ENCODE results near the gene DOCK9.
A peak's percentile ranks its signal among the peaks of the same experiment; 100 is the strongest.

DOCK9 gene

DNA sequence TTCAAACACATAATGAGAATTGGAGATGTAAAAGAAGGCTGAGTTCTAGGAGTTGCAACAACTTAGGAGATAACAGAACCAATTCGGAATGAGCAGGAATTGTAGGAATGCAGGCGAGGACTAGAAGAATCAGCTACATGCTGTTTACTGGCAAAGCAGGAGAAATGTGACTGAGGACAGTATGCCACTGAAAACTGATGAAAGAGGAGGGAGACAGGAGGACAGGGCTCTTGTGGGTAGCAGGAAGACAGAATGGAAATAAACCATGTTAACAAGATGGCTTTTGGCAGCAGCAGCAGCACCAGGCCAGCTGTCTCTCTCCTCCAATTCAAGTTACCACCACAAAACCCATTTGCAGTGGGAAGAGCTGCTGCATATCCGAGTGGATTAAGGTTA, 134.4 kb downstream of the DOCK9 start:
- no peak for DNase-seq

GRCh38 chr13:98842858-98843481, 134.9 kb downstream of the DOCK9 start:
- peak; percentile 54 for DNase-seq

GRCh38 chr13:98842070-98842469, 135.8 kb downstream of the DOCK9 start:
- no peak for DNase-seq

- DNase-seq: peak; percentile 26
These were observed 137.8 kb downstream of the DOCK9 start for GRCh38 chr13:98839856-98840769.

DNA sequence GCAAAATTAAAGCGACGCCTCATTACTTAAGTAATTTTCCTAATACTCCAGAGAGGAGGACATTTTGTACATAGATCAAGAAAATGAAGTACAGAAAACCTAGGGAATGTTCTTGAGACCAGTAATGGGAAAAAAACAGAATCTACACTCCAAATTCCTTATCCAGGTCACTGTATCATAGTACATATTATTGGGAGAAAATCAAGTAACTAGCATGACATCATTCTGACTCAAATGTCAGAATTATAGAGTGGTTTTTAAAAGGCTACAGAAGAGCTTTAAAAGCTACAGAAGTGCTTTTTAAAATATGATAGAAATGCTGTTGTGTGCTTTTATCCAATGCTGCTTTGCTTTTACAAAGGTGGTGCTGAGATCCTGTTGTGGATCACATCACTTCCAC, 139.1 kb downstream of the DOCK9 start:
- DNase-seq: no peak

- no peak for DNase-seq
These were observed 140.0 kb downstream of the DOCK9 start for GRCh38 chr13:98837896-98838295.

DNA sequence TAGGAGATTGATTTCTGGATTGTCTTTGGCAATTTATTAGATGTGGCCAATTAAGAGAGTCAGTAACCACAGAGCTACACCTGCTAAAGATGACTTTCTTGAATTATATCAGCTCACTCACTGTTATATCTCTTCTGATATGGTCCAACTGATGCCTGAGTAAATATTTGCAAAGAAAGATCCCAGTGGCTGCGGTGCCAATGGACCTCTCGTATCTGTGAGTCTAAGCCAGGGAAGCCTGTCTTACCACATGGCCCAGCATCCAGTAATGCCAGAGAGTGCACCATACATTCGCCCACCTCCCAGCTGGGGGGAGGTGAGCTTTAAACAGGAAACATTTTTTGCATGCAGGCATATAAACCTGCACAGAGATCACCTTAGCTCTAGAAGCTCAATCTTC, 142.7 kb downstream of the DOCK9 start:
- no peak for DNase-seq

GRCh38 chr13:98834254-98834960, 143.5 kb downstream of the DOCK9 start:
- DNase-seq: no peak

DNA sequence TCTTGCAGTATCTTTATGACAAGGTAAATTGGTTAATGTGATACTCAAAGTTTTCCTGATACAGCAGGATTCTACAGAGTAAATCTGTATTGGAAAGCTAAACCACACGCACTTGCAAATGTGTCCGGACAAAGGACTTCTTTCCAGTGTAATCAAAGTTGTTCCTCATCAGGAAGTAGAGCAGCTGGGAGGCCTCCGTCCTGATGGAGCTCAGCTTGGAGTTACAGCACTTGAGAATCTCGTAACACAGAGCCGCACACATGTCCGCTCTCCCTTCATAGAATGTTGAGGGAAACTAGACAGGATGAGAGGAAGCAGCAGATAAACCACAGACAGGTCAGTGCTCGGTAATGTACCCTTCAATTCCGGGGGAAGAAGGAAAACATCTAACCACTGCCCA, 146.6 kb downstream of the DOCK9 start:
- no peak for DNase-seq

DNA sequence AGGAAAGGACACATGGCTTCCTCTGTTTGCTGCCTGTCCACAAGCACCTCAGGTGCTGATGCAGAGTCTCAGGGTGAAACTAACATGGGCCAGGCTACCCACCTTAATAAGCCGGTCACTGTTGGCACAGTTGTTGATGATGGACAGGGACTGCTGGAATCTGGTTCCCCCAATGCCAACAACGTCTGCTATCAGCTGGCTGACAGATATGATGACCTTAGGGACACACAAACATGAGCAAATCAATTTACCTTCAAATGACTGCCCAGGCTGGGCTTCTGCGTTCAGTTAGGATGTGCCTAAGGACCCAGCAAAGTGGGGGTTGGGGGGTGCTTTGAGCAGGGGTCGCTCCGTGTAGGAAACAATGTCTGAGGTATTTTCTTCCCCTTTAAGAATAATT, 148.3 kb downstream of the DOCK9 start:
- no peak for DNase-seq

DNA sequence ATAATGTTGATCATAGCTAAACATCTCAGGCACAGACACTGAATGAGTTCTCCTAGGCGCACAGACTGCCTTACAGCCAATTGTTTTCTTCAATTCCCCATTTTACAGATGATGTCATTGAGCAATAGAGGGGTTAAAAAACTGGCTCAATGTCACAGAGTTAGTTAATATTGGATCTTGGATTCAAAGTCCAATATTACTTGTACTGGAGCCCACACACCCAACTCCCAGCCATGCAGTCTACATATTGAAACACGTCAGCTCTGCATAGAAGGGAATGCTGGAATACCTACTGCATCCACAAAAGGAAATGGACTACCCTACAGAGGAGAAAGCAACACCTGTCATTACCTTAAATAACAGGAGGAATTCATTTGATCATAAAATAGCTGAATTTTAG, 149.2 kb downstream of the DOCK9 start:
- DNase-seq: no peak

GRCh38 chr13:98827449-98827848, 150.4 kb downstream of the DOCK9 start:
- no peak for DNase-seq

GRCh38 chr13:98826146-98826545, 151.7 kb downstream of the DOCK9 start:
- no peak for DNase-seq

DNA sequence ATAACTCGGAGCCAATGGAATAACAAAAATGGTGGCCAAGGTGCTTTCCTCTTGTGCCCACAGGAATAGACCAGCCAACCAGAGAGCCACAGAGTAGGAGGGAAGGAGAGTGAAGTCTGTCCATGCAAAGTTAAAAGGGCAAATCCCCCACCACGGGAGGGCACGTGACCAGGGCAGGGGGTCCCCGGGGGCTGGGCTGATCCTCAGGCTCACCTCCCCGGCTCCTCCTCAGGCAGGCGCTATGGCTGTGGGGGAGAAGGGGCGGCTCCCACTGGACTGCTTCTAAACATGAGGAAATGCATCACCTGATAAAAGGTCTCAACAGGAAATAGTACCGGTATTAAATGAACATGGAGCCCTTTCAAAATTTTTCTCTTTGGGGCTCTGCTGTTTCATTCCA, 152.2 kb downstream of the DOCK9 start:
- no peak for DNase-seq

DNA sequence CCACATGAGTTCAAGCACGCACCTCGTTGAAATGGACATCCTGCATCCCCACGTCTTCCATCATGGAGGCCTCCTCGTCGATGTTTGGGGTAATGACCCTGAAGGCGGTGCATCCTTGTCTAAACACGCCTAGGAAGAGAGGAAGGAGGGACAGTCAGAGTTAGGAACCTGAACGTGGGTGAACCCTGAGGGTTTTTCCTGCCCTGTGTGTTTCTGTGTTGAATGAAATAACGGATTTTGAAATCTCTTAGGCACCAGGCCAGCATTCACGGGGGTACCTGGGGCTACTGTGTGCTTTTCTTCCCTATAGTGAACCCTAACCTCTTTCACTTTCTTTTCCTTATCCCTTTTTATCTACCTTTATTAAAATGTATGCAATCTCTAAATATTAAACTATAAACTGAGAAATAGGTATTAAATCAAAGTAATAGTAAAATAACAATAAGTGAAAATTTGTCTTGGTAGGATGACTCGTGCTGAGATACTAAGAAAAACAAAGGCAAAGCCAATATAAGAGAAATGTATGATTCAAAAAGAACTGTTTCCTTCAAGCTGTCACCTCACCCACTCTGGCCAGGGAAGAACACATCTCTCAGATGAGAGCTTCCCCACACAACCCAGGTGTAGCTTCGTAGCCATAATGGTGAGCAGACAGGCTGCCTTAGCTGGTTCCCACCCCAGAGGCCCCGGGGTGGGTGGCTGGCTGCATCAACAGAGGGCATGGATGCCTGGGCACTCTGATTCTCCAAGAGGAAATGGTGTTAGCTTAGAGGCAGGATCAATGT, 153.3 kb downstream of the DOCK9 start:
- no peak for DNase-seq

- DNase-seq: no peak
These were observed 154.4 kb downstream of the DOCK9 start for GRCh38 chr13:98823442-98823841.

- DNase-seq: no peak
These were observed 155.6 kb downstream of the DOCK9 start for GRCh38 chr13:98822225-98822606.

- DNase-seq: no peak
These were observed 156.3 kb downstream of the DOCK9 start for GRCh38 chr13:98821372-98822224.

DNA sequence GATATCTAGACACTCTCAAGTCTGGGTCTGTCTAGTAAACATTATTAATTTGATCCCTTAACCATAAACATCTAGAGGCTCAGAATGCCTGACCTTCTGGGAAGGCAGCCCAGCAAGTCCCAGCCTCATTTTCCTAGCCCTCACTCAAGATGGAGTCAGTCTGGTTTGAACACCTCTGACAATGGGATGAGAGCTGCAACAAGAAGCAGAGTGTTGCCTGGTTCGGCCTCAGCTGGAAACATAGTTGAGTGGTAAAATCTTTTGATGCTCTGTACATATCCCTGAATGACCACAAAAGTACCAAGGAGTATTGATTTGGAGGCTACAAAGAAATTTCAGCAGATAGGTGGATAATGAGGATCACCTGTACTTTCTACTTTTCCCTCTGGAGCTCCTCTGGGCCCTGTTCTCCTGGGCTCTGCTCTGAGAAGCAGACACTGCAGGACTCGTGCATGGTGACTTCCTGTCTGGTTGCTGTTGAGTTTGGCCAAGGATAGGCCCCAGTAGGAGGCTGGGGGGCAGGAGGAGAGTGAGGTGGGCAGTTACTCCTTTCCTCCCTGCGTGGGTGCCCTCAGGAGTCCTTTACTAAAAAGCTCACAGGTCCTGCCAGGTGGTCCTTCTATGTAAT, 157.0 kb downstream of the DOCK9 start:
- DNase-seq: no peak

DNA sequence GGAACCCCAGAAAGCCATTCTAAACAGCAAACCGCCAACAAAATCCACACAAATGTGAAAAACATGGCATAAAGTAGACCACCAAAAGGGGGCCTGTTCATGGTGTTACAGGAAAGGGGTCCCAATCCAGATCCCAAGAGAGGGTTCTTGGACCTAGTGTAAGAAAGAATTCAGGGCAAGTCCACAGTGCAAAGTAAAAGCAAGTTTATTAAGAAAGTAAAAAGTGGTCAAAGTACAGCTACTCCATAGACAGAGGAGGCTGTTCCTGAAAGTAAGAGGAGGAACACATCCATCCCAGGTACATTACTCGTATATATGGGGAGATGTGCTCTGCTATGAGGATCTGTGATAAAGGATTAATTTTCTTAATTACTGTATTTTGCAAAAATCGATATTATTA, 157.6 kb downstream of the DOCK9 start:
- DNase-seq: no peak

- no peak for DNase-seq
These were observed 158.4 kb downstream of the DOCK9 start for GRCh38 chr13:98819382-98820010.
